WERI-Rb-1 (cell line): ENCODE results near the gene GPS1.

Experiments
- DNase-seq: peaks from one replicate; pipeline ENCODE4 v3.0.0-alpha.2; 2020
- H3K27ac ChIP-seq: fragments of 250-450 bp; sonication (Bioruptor Pico); 2 replicates; pipeline ENCODE4 v1.5.1; 2020; ENCODE audit warnings: mild to moderate bottlenecking, moderate library complexity
- H3K27me3 ChIP-seq: fragments of 250-450 bp; sonication (Bioruptor Pico); 2 replicates; pipeline ENCODE4 v1.5.1; 2021; ENCODE audit warnings: mild to moderate bottlenecking, low read depth, moderate library complexity; ENCODE audit not compliant: insufficient read depth, severe bottlenecking
- H3K36me3 ChIP-seq: fragments of 250-450 bp; sonication (Bioruptor Pico); 2 replicates; pipeline ENCODE4 v1.5.1; 2020; ENCODE audit warnings: mild to moderate bottlenecking, moderate library complexity
- H3K4me3 ChIP-seq: 2 replicates; pipeline ENCODE4 v1.5.1; 2011; ENCODE audit warnings: low read depth, mild to moderate bottlenecking, control low read depth, low read length
- H3K9me3 ChIP-seq: fragments of 250-450 bp; sonication (Bioruptor Pico); 2 replicates; pipeline ENCODE4 v1.5.1; 2021; ENCODE audit warnings: mild to moderate bottlenecking, moderate library complexity; ENCODE audit not compliant: severe bottlenecking
- CTCF ChIP-seq: IDR thresholded peaks from 2 replicates; pipeline ENCODE4 v1.5.1; 2011; ENCODE audit warnings: low read depth, mild to moderate bottlenecking, control low read depth, inconsistent platforms, low read length

Gene GPS1

GRCh38 chr17:82013341-82013740, 38.4 kb upstream of the GPS1 start:
- Histone ChIP-seq H3K9me3 (no peaks in the 10 kb centered on the region), H3K36me3 (peaks cover 33% of the 10 kb centered on the region), H3K4me3 (no peak overlapping the region), H3K27me3 (no peaks in the 10 kb centered on the region), H3K27ac (no peak overlapping the region)
- DNase-seq, result no peak
- TF ChIP-seq CTCF, result no peak

GRCh38 chr17:82013772-82014321, 37.9 kb upstream of the GPS1 start:
- peaks cover 38% of the 10 kb centered on the region for H3K36me3 ChIP-seq
- H3K27ac ChIP-seq, result no peak overlapping the region
- no peak for DNase-seq
- no peak for TF ChIP-seq CTCF
- H3K9me3 ChIP-seq, result no peaks in the 10 kb centered on the region
- H3K4me3 ChIP-seq, result no peak overlapping the region
- H3K27me3 ChIP-seq, result no peaks in the 10 kb centered on the region

GRCh38 chr17:82014432-82014831, 37.3 kb upstream of the GPS1 start:
- peaks cover 38% of the 10 kb centered on the region for H3K36me3 ChIP-seq
- no peaks in the 10 kb centered on the region for H3K27me3 ChIP-seq
- no peak for DNase-seq
- no peaks in the 10 kb centered on the region for H3K9me3 ChIP-seq
- H3K4me3 ChIP-seq, result no peak overlapping the region
- H3K27ac ChIP-seq, result no peak overlapping the region
- no peak for TF ChIP-seq CTCF

GRCh38 chr17:82014971-82015310, 36.8 kb upstream of the GPS1 start:
- no peak for TF ChIP-seq CTCF
- no peak overlapping the region for H3K27ac ChIP-seq
- no peaks in the 10 kb centered on the region for H3K9me3 ChIP-seq

GRCh38 chr17:82015311-82015971, 36.3 kb upstream of the GPS1 start:
- no peak overlapping the region for H3K27ac ChIP-seq
- H3K9me3 ChIP-seq, result no peaks in the 10 kb centered on the region
- TF ChIP-seq CTCF, result no peak
- H3K27me3 ChIP-seq, result no peaks in the 10 kb centered on the region
- H3K4me3 ChIP-seq, result no peak overlapping the region
- no peak for DNase-seq
- peaks cover 40% of the 10 kb centered on the region for H3K36me3 ChIP-seq

More at GRCh38 chr17:82014971-82015310, 36.8 kb upstream of the GPS1 start:
- Histone ChIP-seq H3K36me3 (peaks cover 38% of the 10 kb centered on the region), H3K27me3 (no peaks in the 10 kb centered on the region), H3K4me3 (no peak overlapping the region)
- no peak for DNase-seq
